Lung microvascular endothelial cell (primary cell): ENCODE results near the gene DYNC1I1. TPM values are rescaled to one million over a fixed set of nuclear protein-coding genes. Genes with fewer than 3 reads are reported as not detected.

Experiments used
- DNase-seq, 2 donors: peaks; one replicate each; pipeline versions ENCODE4 v3.0.0 to v3.0.0-alpha.2; 2010; ENCODE audit warnings: low read depth in 2 of 2
- total RNA-seq: library from RNA; depleted of rRNA; stranded (reverse); fragments of >200 nt; gene quantifications from 2 replicates; pipeline ENCODE4 v1.2.1, GENCODE V29; 2014

Gene DYNC1I1
- total RNA-seq, 1 donor from 2014 or later, result 18.3 TPM

DNA sequence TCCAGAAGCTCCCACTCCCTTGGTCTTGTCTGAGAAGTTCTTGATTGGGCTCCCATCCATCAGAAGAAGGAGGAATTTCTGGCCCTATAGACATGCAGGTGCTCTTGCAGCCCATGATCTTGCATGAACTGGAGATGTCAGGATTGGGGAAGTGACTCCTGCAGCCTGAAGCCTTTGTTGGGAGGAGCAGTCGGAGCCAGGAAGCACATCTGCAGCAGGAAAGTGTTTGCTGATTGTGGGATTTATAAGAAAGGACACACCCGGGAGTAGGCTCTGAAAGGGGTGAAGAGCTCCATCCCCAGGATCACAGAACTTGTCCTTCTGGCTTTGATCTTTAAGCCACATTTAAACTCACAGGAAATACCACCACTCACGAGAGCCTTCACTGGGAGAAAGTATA is 185.2 kb downstream of the DYNC1I1 start:
- DNase-seq, result no peak

DNA sequence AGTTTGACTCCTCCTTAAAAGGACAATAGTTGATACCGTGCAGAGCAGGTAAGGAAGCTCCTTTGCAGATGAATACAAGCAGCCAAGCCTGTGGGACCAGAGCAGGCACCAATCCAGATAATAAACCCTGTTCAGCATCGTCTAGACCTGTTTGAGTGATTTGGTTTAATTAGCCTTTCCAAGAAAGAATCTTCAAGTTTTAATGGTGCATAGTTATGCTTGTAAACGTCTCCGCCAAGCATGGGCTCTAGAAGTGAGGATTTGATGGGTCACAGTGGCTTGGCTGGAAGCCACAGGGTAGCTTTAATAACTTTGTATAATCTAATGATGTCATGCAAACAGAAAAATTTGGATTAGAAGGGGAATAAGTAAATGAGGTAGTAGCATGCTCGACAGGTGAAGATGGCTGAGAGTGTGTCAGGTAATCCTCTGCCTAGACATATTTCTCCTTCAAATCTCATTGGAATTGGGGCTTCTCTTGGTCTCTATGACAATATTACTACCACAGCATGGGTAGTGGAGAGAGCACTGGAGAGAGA is 188.4 kb downstream of the DYNC1I1 start:
- no peak for DNase-seq

DNA sequence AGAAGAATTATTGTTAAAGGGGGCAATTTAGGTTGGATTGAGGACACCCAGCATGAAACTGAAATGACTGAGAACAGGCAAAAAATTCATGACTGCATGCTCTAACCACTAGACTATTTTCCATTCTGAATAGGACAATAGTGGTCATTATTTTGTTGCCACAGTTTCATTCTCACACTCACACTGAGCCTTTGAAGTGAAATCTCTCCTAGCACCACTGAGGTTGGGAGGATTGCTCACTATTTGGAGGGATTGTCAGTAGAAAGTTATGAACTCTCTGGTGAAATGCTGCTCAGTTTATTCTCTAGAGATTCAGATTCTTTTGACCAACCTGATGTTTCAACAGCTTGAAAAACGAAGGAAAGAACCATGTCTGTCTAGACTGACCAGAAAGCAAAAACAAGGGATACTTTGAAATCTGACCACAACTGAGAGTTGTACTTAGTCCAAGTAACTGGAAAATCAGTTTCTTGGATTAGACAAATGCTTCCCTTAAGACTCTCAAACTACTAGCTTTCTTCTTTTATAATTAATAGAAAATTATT is 191.2 kb downstream of the DYNC1I1 start:
- no peak for DNase-seq

DNA sequence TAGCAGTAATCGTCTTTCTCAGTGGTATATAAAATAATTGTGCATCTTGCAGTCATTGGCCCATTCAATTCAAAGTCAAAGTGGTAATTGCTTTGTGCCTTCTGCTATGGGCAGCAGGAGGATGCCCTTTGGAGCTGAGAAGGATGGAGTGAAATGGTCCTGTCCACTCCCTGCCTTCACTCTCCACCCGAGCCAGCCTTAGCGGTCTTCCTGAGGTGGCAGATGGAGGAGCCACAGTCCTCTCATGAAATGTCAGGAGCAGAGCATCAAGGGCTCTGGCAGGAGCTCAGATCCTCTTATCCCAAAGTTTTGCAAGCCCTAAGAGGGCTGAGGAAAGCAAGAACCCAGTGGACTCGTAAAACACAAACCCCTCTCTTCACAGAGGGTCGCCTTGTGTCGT is 199.4 kb downstream of the DYNC1I1 start:
- no peak for DNase-seq

DNA sequence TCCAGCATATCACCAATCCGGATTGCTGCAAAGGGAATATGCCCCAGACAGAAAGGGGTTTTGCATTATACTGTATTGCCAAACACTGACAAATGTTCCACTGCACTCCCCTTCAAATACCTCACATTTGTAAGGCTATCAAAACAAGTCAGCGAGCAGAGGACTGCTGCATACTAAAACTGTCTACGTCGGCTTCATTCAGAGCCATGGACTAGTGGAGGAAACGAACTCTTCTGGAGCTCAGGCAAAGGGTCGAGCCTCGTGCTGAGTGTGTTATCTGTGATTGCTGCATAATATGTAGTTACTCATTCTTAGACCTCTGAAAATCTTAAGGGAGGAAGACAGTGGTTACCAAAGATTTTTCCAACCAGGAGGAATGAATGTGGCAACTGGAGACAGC is 200.2 kb downstream of the DYNC1I1 start:
- peak in 1 of 2 donors; percentile 23 for DNase-seq

DNA sequence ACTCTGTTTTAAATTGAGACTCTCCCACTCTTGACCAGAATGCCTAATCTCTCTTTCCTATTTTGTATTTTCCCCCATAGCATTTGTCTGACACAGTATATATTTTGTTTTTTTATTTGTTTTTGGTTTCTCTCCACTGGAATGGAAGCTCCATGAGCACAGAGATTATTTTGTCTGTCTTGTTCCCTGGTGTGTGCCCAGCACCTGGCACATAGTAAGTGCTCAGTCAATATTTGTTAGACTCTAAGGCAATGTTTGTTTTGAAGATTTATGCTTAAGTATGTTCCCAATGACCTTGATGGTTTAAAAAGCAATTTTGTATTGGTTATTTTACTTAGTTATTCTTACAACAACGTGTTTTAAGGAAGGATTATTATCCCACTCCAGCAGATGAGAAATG is 201.8 kb downstream of the DYNC1I1 start:
- DNase-seq, result no peak

DNA sequence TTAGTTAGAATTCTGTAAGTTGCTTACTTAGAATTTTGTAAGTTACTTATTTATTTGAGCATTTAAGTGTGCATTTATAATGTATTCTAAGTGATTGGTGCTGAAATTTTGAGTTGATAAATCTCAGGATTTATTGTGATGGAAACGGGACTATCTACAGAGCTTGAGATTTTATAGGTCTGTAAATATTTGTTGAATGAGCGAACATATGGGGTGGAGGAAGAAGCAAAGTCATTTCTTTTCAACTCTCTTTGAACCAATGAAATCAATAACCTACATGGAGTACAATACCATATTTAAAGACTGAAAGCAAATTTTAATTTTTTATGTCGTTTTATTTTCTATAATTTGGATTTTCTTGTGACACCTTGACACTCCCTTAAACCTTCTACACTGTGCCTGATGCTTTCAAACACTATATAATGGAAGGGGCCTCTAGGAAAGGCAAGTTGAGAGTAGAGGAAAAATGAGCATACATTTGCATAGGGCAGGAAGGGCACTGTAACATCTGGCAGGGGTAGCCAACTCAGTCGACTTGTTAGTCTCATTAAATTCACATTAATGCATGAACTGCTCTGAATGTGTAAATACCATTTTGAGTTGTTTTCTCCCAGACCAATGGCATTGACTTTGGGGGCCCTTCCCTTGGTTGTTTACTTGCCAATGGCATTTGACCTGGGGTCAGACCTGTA is 204.2 kb downstream of the DYNC1I1 start:
- DNase-seq, result peak in 1 of 2 donors; percentile 8

DNA sequence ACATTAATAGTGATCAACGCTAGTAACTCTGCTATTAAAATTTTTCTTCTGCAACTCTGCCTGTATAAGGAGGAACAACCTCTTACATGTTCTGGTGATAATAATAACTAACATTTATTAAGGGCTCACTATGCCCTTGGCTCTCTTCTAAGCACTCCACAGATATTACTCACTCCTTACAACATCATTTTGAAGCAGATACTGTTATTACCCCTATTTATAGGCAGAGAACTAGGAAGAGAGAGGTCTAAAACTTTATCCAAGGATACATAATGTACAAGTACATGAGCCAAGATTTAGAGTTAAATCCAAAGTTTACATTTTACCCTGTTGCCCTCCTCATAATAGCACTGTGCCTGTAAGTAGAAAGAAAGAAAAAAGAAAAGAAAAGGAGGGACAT is 205.6 kb downstream of the DYNC1I1 start:
- no peak for DNase-seq

DNA sequence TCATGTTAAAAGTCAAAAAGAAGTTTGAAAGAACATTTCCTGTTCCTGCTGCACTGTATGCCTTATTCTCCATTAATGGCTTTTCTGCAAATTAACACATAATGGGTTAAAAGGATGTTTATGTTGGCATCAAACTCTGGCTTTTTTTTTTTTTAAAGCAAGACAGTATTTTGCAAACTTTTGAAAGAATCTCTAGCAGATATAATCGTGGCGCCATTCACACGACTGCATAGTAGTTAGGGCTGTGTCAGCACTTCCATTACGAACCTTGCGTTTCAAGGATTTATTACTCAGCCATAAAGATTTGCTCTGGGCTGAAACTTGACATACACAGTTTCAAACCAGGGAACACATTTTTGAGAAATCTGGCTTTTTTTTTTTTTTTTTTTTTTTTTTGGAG is 207.8 kb downstream of the DYNC1I1 start:
- peak in 1 of 2 donors; percentile 30 for DNase-seq

DNA sequence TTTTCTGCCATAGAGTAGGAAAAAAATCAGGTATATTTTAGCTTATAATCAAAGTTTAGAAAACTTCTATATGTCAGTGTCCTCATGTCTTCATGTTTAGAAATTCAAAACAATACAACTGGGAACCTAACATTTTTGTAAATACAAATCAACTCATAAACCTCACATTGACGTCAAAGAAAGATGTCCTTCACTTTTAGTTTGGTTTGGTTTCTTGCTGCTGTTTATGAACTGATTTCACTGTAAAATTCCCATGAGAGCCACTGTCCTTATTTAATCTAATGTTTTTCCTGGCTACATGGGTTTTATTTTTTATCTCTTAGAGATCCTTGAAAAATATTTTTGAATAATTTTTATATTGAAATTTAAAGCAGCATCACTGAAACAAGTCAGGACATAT is 208.4 kb downstream of the DYNC1I1 start:
- no peak for DNase-seq

DNA sequence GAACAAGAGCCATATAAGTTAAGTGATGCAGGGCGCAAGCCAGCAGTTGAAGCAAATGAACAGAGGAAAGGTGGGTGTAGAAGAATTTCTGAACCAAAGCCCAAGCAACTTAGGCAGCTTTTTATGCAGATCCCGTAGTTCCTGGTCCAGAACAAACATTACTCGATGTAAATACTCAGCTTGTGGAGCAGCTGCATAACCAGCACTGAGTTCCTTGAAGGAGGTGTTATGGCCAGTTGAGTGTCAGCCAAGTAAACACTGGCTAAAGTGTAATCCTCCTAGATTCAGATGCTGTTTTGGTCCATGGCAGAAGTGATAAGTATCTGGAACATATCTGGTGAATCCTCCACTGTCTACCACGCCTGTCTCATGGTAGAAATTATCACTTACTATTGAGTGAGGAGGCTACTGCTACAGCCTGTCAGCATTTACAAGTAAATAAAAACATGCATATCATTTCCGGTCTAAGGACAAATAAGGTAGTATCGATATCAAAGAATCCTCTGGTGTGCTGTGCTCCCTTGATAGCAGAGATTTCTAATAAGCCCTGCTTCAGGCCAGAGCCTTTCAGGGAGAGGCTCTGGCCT is 213.9 kb downstream of the DYNC1I1 start:
- no peak for DNase-seq

DNA sequence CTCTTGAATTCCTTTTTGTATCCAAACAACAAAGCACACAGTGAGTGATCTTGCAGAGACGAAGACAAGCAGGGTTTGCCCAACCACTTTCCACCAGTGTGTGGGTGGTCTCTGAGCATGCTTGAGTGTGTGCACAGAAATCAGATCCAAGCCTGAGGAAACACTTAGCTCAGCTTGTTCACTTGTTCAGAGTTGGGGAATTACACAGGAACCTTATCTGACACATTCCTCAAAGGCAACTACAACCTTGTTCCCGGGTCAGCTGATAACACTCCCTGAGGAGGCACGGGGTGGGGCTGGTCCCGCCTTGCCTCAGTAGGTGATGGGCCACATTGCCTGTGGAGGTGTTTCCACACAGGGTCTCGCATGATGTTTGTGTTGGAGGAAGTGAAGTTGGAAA is 216.9 kb downstream of the DYNC1I1 start:
- no peak for DNase-seq

DNA sequence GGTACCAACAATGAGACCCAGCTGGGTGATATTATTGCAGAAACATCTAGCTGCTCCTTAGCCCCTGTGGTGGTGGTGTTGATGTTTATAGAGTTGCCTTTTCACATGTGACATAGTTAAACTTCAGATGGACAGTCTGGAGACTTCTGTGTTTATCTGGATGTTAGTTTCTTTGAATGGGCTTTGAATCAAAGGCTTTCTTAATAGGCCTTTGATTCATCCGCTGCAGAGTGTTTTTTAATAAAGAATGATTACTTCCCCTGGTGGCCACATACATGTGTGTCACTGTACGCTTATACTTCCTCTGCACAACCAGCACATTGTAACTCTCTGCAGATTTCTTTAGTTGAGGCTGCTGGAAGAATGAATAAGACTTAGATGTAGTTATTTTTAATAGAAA is 221.0 kb downstream of the DYNC1I1 start:
- DNase-seq, result no peak

DNA sequence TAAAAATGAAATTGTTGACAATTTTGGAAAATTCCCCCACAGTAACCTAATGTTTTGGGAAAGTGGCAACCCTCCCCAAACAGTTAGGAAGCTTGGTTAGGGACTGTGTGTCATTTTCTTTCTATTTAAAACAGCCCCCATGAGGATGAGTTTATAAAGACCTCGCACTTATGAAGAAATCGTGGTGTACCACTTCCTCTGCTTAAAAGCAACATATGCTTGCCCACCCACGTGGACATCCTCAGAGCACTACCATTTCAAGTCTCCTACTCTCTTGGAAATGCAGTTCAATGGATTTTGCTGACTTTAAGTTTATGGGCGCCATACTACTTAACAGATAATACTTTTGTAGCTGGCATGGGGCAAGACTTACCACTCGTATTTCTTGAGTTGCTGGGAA is 223.8 kb downstream of the DYNC1I1 start:
- no peak for DNase-seq

DNA sequence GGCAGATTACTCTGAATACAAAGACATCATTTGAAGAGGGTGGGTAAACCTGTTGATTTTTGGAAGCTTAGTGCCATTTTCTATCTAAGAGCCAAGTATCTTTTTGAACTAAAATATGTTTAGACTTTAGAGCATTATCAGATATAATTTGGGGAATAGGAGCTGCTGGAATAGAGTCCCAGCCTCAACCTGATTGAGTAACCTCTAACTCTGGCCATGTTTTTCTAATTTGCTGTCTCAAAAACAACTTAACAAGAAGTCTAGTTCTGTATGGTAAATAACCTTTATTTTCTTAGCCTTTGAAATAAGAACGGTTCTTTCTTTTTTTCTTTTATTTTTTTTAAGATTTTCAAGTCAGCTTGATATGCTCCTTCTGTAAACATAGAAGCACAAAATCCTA is 224.5 kb downstream of the DYNC1I1 start:
- no peak for DNase-seq

DNA sequence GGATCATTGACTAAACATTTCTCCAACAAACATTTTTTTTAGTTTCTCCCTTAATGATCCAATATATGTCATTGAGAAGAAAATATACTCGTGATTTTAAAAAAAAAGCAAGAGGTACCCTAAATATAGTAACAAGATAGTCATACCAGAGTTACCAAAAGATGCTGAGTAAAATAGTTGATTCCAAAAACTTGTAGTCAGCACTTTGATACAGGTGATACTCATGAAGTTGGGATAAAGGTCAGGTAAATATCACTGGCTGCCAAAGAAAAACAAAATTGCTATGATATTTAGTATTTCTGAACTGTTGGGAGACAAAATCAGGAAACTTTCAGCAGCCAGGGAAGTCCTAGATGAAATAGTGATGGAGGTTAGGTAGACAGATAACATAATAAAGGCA is 225.3 kb downstream of the DYNC1I1 start:
- DNase-seq, result no peak

DNA sequence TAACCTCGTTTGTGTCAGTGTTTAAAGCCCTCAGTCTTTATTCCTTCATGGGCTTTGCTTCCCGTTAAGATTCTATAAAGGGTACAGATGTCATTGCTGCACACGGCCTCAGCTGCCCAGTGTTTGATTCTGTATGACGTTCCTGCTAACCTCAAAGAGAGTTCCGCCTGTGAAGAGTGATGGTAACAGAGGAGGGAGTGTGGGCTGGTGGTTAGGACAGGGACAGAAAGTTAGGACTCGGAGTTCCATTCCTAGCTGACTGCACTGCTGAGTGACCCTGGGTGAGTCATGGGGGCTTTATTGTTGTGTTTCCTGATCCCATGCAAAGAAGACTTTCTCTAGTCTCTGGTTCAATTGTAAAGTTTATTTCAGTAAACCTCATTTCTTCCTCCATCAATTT is 227.1 kb downstream of the DYNC1I1 start:
- peak in 1 of 2 donors; percentile 1 for DNase-seq

DNA sequence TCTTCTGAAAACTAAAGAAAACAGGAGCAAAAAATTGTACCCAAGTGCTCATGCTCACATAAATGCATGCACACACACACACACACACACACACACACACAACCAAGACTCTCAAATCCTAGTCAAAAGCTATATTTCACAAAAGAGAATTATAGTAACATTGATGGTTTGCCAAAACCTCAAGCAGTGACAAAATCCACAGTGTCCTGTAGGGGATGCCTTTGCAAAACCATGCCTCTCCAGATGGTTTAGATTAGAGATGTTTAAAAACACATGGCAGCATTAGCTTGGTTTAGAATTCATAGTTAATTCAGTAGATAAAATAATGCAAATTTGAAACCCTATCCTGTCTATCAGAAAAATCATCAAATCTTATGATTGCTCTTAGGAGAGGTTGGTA is 232.2 kb downstream of the DYNC1I1 start:
- DNase-seq, result no peak

DNA sequence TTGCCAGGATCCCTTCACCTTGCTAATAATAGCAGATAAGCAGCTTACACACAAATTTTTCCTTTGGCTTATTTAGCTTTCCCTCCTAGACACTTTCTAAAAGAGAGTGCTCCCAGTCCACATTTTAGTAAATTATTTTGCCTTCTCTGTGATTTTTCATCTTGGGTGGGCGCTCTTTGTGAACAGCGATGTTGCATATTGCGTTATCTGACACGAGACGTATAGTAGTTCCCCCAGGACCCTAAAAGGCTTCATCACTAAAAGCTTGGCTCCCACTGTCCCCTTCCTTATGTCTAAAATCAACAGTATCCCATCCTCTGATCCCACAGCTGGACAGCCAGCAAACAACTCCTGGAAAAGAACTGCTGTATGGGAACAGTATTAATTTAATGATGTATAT is 232.9 kb downstream of the DYNC1I1 start:
- no peak for DNase-seq

DNA sequence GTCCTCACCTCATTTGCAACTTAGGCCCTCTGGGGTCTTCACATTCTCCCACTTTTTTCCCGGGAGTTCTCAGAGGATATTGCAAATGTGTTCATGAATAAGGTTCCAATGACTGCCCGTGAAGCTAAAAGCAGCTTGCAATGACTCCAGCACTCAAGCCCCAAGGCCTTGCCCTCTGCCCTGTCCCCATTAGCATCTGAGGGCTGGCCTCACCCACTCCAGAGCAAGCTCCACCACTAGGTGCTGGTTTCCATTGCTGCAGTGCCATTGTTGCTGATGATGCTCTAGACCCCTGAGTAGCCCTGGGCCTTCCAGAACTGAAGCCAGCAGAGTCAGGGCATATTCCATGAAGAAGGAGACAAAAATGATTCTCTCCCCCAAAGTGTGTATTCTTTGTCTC is 236.8 kb downstream of the DYNC1I1 start:
- no peak for DNase-seq

DNA sequence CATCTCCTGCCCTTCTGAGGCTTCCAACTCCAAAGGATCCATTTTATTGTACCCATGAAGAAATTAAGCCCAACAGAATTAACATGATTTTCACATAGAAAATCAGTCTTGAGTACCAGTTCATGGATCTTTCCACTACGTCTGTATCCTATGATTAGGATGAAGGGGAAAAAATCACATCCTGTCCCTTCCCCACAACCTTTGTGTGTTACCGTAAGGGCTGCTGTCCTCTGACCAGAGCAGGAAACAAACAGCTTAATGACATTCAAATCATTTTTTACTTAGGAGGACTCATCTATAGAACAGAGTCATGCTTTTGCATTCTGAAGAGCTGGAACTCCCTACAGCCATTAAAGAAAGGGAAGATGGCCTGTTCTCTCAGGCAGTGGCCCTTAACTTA is 241.5 kb downstream of the DYNC1I1 start:
- peak in 1 of 2 donors; percentile 72 for DNase-seq

DNA sequence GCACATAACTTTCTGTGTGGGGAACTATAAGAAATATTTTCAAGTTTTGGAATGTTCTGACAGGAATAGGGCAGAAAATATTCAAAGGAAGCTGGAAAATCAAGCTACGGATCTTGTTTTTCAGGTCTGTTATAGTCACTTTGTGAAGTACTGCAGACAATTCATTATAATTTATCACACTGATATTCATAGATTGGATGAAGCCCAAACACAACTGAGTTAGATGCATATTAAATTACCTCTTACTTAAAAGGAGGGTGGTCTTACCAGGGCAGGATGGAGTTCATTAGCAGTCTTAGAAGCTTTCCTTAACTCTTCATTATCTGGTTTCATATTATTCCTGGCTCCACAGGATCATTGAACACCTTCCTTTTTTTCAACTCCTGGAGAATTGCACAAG is 242.3 kb downstream of the DYNC1I1 start:
- DNase-seq, result no peak

DNA sequence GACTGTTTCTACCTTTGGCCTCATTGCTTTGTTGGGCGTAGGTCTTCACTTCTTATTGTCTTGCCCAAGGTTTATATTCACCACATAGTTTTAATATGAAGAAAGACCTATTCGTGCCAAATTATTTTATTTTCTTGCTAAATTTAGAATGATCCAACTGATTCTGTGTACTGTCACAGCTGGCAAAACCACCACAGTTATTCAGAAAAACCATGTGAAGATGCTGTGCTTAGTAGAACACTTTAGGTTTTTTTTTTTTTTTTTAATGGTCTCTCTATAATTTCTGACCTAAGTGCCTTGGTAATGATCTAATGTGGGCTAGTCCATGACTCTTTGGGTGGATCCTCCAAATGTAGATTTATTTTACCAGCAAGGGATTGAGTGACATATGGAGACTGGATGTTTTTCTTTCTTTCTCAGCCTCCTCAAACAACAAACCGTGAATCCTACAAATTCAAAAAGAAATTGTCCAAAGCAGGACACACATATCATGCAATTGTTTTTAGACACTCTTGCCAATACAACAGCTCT is 243.8 kb downstream of the DYNC1I1 start:
- no peak for DNase-seq
